ENCODE measurements around the gene HERC2.
"Not testable (repeated sequence)": the region's sequence is repeated elsewhere in the genome, so short reads cannot be mapped to it uniquely, and the experiment has no call there.

The HERC2 gene

DNA sequence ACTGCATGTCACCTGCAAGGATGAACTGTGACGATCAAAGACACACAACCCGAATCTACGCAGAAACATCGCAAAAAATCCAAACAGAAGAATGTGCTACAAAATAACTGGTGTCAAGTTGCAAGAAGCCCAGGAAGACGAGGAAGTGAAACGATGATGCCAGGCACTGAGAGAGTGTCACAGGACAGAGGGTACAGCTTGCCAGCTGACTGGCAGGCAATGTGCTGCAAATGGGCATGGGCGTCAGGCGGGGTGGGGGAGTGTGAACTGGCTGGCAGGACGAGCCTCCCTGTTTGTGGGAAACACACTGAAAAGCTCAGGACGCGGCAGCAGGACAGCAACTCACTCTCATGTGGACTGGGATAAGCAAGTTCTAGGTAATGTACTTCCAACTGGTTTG is 193.9 kb downstream of the HERC2 start:
- DNase-seq: no peak

DNA sequence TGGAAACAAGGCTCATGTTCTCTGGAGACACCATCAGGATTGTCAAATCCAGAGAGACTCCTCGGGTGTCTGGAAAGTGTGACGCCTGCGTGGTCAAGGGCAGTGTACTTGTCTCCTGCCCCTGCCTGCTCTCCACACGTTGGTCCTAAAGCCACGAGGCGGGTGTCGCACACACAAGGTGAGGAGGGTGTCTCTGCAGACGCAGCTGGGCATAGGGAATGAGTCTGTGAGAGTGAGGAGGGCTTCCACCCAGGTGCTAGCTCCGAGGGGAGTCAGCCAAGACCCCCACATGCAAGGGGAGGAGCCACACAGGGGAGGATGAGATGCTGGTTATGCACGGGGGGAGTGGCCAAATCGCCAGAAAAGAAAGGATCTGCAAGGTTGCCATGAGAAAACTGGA is 194.9 kb downstream of the HERC2 start:
- DNase-seq: no peak

DNA sequence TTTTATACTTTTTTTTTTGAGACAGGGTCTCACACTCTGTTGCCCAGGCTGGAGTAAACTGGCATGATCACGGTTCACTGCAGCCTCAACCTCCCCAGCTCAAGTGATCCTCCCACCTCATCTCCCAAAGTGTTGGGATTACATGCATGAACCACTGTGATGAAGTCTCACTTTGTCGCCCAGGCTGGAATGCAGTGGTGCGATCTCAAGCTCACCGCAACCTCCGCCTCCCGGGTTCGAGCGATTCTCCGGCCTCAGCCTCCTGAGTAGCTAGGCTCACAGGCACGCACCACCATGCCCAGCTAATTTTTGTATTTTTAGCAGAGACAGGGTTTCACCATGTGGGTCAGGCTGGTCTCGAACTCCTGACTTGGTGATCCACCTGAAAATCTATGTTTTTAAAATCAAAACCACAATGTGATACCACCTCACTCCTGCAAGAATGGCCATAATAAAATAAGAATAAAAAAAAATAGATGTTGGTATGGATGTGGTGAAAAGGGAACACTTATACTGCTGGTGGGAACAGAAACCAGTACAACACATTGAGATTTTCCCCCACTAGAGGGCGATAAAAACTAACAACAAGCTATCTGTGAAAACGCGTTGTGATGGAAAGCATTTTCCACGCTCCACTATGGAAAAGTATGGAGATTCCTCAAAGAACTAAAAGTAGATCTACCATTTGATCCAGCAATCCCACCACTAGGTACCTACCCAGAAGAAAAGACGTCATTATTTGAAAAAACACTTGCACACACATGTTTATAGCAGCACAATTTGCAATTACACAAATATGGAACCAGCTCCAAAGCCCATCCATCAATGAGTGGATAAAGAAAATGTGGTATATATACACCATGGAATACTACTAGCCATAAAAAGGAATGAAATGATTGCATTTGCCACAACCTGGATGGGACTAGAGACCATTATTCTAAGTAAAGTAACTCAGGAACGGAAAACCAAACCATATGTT is 196.0 kb downstream of the HERC2 start:
- no peak for DNase-seq

DNA sequence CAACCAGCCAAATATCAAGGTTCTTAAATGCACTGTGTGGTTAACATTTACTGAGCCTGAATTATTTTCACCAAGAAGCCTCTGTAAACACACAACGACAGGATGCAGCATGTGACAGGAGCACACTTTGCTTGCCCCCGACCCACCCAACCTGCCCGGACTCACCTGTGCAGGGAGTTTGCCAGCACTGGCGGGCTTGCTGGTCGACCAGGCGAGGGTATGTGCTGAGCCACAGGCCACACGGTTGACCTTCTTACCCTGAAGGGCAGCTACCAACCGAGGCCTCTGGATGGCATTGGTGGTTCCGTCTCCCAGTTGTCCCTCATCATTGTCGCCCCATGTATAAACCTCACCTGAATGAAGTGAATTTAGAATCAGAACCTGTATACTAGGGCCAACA is 197.1 kb downstream of the HERC2 start:
- no peak for DNase-seq

DNA sequence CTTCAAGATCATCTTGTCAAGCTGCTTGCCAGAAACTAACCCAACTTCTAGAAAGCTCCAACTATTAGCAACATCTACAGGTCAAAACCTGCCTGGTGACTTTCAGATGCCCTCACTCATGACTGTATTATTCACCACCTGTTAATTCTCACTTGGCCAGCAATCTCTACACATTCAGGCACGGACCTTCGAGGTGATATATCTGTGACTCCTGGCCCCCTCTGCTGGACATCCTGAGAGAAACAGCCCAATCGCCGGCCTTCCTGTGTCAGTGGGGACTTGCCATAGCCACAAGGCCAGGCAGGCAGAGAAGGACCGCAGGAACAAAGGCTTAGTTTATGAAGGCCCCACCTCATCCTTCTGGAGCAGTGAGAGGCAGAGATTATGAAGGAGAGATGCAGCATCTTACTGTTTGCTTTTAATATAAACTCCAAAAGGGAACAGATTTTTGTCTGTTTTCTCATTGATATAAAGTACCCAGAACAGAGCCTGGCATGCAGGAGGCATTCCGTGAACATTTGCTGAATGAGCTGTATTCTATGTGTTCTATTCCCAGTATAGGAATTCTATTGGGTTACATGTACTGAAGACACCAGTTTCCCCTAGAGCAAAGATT is 198.5 kb downstream of the HERC2 start:
- DNase-seq: peak; percentile 38

DNA sequence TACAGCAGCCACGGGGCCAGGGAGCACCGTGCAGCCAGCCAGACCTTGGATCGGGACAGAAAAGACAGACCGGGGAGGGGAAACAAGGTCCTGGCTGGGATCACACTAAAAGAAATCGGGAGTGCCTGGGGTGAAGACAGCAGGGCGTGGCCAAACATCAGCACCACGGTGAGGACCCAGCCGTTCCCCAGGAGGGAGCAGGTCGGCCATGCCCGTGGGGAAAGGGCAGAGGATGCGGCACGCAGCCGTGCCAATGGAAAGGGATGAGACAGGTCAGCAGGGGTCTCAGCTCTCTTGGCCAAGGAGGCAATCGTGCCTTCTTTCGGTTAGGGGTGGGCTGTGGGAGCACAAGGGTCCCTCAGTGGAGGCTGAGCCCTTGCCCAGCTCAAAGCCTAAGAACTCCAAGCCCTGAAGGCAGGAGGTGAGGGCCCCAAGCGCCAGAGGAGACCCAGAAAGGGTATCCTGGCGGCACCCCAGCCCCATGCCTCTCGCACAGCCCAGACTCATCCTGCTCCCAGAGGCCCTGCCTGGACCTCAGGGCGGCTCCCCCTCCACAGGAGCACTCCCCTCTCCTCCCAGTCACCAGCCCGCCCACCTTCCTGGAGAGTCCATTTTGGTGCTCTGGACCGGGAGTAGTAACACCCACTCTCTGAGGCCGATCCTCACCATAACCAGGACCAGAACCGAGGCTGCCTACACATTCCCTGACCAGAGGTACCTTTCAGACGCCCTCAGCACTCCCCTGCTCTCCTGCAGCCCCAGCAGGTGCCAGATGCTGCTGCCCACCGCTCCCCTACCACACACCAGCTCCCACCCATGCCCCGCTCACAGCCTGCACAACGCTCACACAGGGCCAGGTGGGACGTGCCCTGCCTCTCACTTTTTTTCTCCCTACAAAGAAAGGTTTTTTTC is 199.7 kb downstream of the HERC2 start:
- DNase-seq: no peak

DNA sequence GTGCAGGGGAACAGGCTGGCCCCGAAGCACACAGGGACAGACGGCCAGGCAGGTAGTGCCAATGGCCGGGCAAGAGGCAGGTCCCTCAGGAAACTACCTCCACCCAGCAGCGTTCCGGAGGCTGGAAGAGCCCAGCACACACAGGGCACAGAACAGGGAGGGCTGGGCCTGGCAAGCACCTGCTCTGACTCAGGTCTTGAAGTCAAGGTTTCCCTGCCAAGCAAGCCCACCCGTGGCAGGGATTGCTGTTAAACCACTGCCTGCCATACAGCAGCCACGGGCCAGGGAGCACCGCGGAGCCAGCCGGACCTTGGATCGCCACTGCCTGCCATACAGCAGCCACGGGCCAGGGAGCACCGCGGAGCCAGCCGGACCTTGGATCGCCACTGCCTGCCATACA is 200.4 kb downstream of the HERC2 start:
- DNase-seq: not testable (repeated sequence)

DNA sequence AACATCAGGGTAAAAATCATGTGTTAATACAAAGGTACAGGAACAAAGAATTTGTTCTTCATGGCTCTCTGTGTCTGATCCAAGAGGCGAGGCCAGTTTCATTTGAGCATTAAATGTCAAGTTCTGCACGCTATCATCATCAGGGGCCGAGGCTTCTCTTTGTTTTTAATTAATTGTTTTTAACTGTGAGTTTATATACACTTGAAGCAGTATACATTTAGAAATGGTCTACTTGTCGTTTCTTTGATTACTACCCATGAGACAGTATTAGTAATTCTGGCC is 201.7 kb downstream of the HERC2 start:
- DNase-seq: no peak

DNA sequence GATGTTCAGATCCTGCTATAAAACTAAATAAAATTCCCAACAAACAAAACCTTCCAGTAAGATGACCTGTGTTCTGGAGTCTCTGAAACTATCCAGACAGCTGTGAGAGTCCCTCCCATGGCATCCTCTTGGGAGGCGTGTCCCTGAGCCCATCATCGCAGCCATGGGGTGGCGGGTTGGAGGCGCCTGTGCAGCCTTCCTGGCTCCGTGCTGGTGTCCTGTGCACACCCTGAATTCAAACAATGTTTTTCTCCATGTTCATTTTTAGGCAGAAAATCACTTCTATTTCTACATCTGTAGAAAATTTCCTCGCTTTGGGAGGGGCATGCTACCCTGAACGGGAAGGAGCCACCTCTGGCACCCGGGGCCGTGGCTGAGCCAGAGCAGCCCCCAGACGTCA is 203.4 kb downstream of the HERC2 start:
- no peak for DNase-seq

DNA sequence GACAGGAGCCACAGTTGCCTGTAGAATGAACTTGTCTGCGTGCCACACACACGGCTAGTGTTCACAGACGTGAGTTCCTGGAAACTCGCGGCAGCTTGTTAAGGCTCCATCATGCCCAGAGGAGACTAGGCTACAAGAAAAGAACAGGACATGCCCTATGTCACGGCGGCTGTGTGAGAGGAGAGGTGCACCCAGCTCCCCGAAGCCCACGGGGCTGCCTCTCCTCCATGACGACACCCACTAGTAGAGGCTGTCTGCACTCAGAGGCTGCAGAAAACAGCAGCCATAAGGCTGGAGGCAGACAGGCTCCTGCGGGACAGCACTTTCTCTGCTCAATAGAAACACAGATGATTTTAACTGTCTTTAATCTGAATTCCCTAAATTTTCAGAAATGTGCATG is 203.9 kb downstream of the HERC2 start:
- DNase-seq: no peak

DNA sequence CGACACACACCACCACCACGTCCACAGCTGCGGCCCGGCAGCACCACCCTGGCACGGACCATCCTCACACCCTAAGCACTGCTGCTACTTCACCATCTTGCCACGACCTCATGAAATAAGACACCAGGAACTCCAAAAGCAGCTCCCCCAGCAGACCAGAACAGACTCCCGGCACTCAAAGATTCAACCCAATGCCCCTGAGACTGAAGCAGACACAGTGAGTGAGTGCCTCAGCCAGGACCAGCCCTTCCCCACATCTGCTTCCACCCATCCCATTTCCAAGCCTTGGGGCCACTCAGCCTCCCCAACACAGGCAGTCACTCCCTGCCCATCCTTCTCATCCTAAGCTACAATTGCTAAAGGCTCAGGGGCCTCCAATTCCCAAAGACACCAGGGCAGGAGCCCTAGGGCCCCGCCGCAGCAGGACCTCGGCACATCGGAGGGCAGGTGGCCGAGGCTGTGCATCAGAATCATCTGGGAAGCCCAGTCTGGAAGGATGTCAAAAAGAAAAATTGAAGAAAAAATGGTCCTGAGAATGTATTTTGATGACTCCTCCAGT is 204.5 kb downstream of the HERC2 start:
- no peak for DNase-seq

DNA sequence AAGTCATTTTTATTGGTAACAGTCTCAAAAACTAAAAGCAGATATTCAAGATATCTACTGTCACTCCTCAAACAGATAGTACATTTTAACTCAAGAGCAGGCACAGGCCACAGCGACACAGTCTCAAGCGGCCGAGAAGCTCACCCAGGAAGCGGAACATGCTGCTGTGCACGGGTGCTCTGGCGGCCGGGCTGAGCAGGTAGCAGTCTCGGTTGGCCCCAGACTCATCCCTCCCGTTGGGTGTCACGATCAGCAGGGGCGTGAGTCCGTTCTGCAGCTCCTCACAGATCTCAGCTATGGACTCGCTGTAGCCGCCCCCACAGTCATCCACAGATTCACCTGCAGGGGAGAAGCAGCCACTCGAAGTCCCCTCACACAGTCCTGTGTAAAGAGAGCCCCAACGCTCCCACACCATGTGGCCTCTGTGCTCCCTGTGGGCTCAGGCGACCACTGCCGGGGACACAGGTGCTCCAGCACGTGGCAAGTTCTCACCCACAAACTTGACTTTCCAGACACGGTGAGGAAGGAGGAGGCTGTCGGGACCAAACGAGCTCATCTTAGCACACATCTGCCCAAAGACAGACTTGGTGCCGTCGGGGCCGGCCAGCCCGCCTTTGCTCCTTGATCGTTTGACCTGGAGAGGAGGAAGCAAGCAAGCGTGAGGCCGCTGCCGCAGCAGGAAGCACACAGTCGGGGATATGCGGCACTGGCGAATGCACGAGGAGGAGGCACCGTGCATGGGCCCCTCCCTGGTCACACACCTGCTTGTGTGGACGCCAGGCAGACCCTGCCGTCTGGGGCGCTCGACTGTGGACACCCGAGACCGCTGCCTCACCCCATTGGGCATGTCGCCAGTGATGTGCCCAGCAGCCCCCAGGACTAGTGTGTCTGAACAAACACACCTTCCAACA is 205.2 kb downstream of the HERC2 start:
- DNase-seq: no peak

DNA sequence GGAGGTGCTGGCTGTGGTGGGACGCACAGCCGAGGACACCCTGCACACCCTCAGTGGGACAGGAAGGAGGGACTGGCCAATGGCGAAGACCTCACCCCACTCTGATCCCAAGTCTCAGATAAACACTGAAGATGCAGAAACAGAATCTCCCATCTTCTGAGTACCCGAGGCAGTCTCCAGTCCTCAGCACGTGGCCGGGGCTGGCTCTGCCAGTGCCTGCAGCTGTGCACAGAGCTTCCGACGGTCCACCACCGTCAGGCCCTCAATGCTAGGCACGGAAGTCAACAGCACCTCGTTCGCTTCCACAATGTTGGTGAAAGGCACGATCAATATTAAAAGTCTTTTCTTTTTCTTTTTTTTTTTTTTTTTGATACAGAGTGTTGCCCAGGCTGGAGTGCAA is 206.1 kb downstream of the HERC2 start:
- DNase-seq: no peak

DNA sequence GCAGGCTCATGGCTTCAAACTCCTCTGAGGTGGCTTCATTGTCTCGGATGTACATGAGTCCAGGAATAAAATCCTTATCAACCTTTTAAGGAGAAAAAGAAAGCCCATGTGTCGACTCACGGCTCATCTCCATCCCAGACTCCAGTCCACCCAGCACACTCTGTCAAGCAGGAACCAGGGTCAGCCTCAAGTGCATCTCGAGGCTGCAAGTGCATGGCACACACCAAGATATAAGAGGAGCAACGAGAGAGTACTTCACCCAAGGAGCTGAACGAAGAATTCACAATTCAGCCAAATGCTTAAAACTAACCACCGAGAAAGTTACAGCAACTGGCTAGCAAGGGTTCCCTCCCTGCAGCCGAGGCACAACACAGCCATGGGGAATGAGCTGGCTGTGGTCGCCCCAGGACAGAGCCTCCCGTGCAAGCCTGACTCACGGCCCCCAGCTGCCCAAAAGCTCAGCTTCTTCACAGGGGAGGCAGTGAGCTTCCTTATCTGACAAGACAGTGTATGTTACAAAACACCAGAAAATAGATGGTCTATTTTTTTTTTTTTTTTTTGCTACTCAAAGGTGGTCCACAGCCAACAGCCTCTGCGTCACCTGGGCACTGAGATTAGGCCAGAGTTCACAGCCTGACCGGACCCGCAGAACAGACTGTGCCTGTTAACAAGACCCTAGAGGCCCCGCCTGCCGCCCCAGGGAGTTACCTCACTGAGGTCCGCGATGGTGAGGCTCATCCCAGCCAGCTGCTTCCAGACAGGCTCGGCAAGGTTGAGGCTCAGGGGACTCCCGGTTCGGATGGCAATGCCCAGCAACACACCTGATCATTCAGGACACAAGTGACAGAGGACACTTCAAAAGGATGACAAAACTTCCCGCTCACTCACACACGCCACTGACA is 207.0 kb downstream of the HERC2 start:
- no peak for DNase-seq

DNA sequence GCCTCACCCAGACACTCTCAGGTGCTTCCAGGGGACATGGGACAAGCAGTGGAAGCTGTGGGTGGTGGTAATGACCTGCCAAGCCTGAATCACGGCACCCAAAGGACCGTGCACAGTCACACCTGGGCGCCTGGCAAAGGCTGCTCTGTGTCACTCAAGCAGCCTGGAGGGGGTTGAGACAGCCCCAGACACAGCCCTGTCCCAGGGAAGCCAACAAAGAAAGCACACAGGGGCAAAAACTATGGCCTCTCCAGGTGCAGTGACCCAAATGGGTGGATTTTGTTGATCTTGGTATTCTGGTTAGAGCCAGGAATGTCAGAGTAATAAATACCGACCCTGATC is 207.9 kb downstream of the HERC2 start:
- no peak for DNase-seq

DNA sequence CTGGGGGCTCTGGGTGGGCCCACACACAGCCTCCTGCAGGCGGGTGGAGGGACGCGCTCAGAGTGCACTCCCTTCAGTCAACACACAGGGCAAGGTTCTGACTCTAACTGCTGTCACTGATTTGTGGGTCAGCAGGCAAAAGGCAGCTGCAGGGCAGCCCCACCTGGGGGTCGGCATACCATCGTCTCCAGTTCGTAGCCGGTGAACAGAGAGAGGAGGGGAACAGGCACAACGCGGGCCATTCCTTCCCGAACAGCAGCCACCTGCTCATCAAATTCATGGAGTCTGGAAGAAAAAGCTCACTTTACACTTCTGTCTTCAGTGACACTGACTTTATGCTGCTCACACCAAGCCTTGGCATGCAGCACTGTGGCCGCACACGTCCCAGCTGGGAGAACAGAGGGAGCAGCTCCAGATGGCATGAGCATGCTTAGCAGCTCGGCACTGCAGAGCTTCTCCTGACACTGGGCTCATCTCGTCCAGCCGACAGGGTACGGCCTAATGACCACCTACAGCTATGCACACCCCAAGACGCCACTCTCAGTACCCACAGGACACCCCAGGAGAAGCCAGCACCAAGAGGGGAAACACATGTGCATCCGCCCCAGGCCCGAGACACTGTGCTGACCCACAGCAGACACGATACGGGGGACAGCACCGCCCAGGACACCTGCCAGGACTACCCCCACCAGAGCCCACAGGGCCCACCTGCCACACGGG is 208.4 kb downstream of the HERC2 start:
- DNase-seq: no peak

DNA sequence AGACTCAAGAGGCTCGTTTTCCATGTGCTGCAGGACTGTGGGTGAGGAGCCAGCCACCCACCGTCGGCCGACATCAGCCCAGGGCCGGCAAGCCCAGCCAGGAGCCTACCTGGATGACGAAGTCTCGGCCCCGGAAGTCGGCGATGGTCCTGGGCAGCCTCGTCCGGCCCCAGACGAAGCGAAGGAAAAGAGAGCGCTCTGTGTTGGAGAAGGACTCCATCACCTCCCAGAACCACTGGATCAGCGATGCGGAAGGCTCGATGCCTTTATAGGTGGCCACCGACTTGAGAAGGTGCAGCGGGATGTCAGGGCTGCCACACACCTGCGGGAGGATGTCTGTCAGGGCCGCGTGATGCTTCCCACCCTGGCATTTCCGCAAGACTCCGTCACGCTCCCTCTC is 209.0 kb downstream of the HERC2 start:
- no peak for DNase-seq

DNA sequence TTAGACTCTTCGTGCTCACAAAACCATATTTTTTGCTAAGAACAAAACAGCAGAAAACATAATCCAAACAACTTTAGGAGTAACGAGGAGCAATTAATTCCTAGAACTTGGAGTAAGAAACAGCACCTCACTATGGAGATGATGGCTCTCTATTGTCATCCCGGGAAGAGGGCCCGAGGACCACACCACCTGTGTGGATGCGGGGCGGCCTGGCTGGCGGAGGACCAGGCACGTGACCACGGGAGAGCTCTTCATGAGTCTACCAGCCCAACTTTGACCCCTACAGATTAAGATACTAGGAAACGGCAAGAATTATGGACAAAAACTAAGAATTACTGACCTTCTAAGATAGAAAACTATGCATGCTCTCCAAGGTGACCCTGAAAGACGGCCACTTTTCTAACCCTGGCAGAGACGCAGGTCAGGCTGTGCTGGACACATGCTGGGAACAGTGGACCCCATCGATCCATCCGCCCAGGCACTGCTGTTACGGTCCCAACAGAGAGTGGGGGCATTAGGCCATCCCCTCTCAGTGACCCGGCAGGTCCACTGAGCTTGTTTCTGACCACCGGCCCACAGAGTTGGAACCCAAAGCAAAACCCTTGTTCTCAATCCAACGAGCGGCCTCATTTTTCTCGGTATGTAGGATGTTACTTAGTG is 209.7 kb downstream of the HERC2 start:
- no peak for DNase-seq

DNA sequence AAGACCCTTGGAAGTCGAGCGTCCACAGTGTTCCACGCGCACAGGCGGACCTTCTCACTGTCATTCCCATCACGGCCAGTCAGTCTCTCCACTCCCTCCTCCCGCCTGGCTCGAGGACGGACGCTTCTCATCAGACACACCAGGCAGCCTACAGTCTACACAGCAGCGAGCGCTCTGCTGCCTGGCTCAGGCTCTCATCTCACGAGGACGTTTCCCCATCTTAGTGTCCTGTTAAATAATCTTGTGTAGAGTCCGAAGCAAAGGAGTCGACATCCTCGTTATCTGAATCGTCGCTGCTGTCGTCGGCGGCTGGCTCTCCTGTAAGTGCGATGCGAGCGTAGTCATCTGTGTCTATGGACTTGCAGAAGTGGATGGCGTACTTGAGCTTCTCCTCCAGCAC is 210.4 kb downstream of the HERC2 start:
- DNase-seq: no peak

DNA sequence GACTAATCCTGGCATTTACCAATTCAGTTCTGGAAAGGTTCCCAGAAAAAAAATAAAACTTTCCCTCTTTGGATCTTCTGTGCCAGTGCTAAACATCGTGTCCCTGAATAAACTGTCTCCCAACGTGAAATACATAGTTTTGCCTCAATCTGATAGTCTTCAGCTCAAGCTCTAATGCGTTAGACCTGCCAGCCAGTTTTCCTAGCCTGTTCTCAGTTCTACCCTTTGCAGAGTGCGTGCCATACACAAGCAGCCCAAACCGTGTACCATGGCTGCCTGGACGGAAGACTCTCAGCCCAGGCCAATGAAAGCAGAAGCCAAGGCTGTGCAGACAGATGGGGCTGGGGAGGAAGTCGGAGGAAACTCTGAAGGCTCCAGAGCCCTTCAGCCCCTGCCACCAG is 211.5 kb downstream of the HERC2 start:
- DNase-seq: no peak
